HEK293T (cell line): Measurements from ENCODE around the gene NDUFS3.

Experiments used
- ARNT ChIP-seq: fragments of 450-650 bp; IDR thresholded peaks from 2 replicates; pipeline ENCODE4 v1.6.1; 2017; ENCODE audit warnings: mild to moderate bottlenecking
- SP1 ChIP-seq: fragments of 450-650 bp; IDR thresholded peaks from 2 replicates; pipeline ENCODE4 v1.6.1; 2017
- ZNF384 ChIP-seq: fragments of 450-650 bp; IDR thresholded peaks from 2 replicates; pipeline ENCODE4 v1.6.1; 2016

DNA sequence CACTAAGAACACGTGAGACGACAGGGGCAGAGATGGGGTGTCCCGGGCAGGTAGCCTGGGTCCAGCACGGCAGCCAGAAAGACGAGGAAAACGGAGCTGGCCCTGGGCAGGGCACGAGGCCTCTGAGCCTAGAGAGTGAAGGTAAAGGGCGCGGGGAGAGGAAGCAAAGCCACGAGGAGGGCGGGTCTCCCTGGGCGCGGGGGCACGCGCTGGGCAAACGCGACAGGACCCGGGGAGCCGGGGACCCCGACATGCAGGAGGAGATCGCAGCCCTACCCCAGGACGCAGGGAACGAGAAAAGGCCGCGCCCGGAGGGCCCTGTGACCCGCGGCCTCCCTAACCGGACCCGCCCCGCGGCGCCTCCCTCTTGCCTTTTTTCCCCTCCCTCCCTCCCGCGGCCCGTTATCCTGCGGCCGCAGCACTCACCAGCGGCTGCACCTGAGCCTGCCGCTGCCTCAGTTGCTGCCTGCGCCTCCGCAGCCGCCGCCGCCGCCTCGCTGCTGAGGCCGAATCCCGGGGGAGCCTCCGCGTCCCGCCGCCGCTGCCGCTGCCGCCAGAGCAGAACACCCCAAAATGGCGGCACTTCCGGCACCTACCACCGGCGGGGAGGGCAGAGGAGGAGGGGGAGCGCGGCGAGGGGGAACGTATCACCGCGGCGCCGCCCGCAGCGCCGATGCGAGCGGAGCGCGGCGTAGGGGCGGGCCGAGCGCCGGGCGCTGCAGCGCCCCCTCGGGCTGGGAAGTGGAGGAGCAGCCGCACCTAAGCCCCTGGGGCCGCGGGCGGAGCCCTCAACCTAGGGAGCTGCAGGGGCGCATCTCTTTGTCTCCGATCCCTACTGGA lies 26.1 kb upstream of the NDUFS3 start, which contains the start of gene CELF1:
- no peak for TF ChIP-seq ARNT
- no peak for TF ChIP-seq SP1
- TF ChIP-seq ZNF384, result no peak
